IMR-90 (cell line): Measurements from ENCODE around the gene TMEM106A. TPM values are rescaled to one million over a fixed set of nuclear protein-coding genes. Genes with fewer than 3 reads are reported as not detected.

ENCODE experiments used
- ATAC-seq: fragments of 200-7000 bp; cut with Tn5 transposase; 2 replicates; pipeline ENCODE4 v1.9.1; 2020; ENCODE audit warnings: low read depth, mild to moderate bottlenecking, moderate library complexity
- BruUV-seq: library from RNA; stranded (reverse); fragments of 400-500 nt; replicated peaks from 2 replicates; lab custom pipeline; 2021; lab: Mats Ljungman, UMichigan
- CTCF ChIA-PET: fragments of 300-600 bp; formaldehyde crosslinking; extraction: SDS; loops from one replicate; lab custom pipeline; 2021; ENCODE audit warnings: antibody characterized with exemption; lab: Yijun Ruan, JAX
- POLR2A ChIA-PET: fragments of 300-600 bp; sonication (Branson Sonifier 250); formaldehyde crosslinking; loops from one replicate; lab custom pipeline; 2022; ENCODE audit warnings: antibody characterized with exemption; ENCODE audit not compliant: unreplicated experiment; lab: Charles Lee
- DNase-seq: peaks from one replicate; pipeline ENCODE4 v3.0.0; 2013
- H2AFZ ChIP-seq: replicated peaks from 2 replicates; pipeline ENCODE3; 2013; ENCODE audit warnings: low read length, mild to moderate bottlenecking; ENCODE audit not compliant: poor library complexity
- H2AK5ac ChIP-seq: 2 replicates; pipeline ENCODE4 v1.6.1; 2013; ENCODE audit warnings: low read depth, low read length, inconsistent platforms
- H2AK9ac ChIP-seq: replicated peaks from 2 replicates; pipeline ENCODE3; 2013; ENCODE audit warnings: mild to moderate bottlenecking, low read depth, low read length, moderate library complexity; ENCODE audit not compliant: poor library complexity
- H2BK120ac ChIP-seq: 2 replicates; pipeline ENCODE4 v1.6.1; 2013; ENCODE audit warnings: low read depth, low read length, inconsistent platforms
- H2BK15ac ChIP-seq: 3 replicates; pipeline ENCODE4 v1.6.1; 2013; ENCODE audit warnings: low read depth, low read length, inconsistent platforms
- H2BK20ac ChIP-seq: 2 replicates; pipeline ENCODE4 v1.6.1; 2013; ENCODE audit warnings: low read depth, mild to moderate bottlenecking, inconsistent platforms, low read length, moderate library complexity
- H2BK5ac ChIP-seq: 2 replicates; pipeline ENCODE4 v1.6.1; 2013; ENCODE audit warnings: mild to moderate bottlenecking, low read depth, low read length, inconsistent platforms; ENCODE audit not compliant: poor library complexity, severe bottlenecking
- H3K14ac ChIP-seq: replicated peaks from 2 replicates; pipeline ENCODE4 v1.6.1; 2013; ENCODE audit warnings: low read depth, low read length, inconsistent platforms
- H3K18ac ChIP-seq: 2 replicates; pipeline ENCODE4 v1.6.1; 2013; ENCODE audit warnings: low read depth, low read length, control low read depth
- H3K23ac ChIP-seq: 2 replicates; pipeline ENCODE4 v1.6.1; 2013; ENCODE audit warnings: low read depth, low read length, inconsistent platforms
- H3K27ac ChIP-seq: 2 replicates; pipeline ENCODE4 v1.5.1; 2013; ENCODE audit warnings: mild to moderate bottlenecking, control low read depth, low read length; ENCODE audit not compliant: insufficient read depth
- H3K27me3 ChIP-seq: 2 replicates; pipeline ENCODE4 v1.6.1; 2013; ENCODE audit warnings: low read length; ENCODE audit not compliant: control insufficient read depth, insufficient read depth
- H3K36me3 ChIP-seq: 2 replicates; pipeline ENCODE4 v1.6.1; 2013; ENCODE audit warnings: low read length, mixed read lengths; ENCODE audit not compliant: control insufficient read depth, insufficient read depth
- H3K4ac ChIP-seq: 2 replicates; pipeline ENCODE4 v1.6.1; 2013; ENCODE audit warnings: low read depth, low read length, inconsistent platforms
- H3K4me1 ChIP-seq: 2 replicates; pipeline ENCODE4 v1.6.1; 2013; ENCODE audit warnings: low read length, mixed read lengths; ENCODE audit not compliant: control insufficient read depth, insufficient read depth
- H3K4me2 ChIP-seq: 2 replicates; pipeline ENCODE4 v1.6.1; 2013; ENCODE audit warnings: low read depth, mild to moderate bottlenecking, control low read depth, low read length, moderate library complexity
- H3K4me3 ChIP-seq: 2 replicates; pipeline ENCODE4 v1.5.1; 2013; ENCODE audit warnings: low read depth, mild to moderate bottlenecking, control low read depth, low read length, moderate library complexity; ENCODE audit not compliant: insufficient read depth
- H3K56ac ChIP-seq: 2 replicates; pipeline ENCODE4 v1.6.1; 2013; ENCODE audit warnings: low read length, inconsistent platforms; ENCODE audit not compliant: insufficient read depth; ENCODE audit errors: extremely low read depth
- H3K79me1 ChIP-seq, 2 experiments: 2 replicates each; pipeline ENCODE4 v1.6.1; 2013; ENCODE audit warnings: low read length in 2 of 2, inconsistent platforms in 1 of 2, low read depth in 1 of 2
- H3K9ac ChIP-seq: 2 replicates; pipeline ENCODE4 v1.6.1; 2013; ENCODE audit warnings: low read depth, low read length, control low read depth
- H3K9me1 ChIP-seq: 2 replicates; pipeline ENCODE4 v1.6.1; 2013; ENCODE audit warnings: low read length, inconsistent platforms; ENCODE audit not compliant: insufficient read depth
- H3K9me3 ChIP-seq: 2 replicates; pipeline ENCODE4 v1.6.1; 2013; ENCODE audit warnings: low read length; ENCODE audit not compliant: control insufficient read depth, insufficient read depth
- H4K20me1 ChIP-seq: 2 replicates; pipeline ENCODE4 v1.6.1; 2013; ENCODE audit warnings: low read length, inconsistent platforms; ENCODE audit not compliant: insufficient read depth
- H4K5ac ChIP-seq: 2 replicates; pipeline ENCODE4 v1.6.1; 2013; ENCODE audit warnings: mild to moderate bottlenecking, low read depth, low read length, control low read depth
- H4K8ac ChIP-seq, 2 experiments: 2 replicates each; pipeline ENCODE4 v1.6.1; 2013; ENCODE audit warnings: low read depth in 2 of 2, low read length in 2 of 2, control low read depth in 1 of 2, inconsistent platforms in 1 of 2
- H4K91ac ChIP-seq: 2 replicates; pipeline ENCODE4 v1.6.1; 2013; ENCODE audit warnings: low read depth, low read length, inconsistent platforms; ENCODE audit not compliant: insufficient read depth
- BHLHE40 ChIP-seq: fragments of 150-350 bp; IDR thresholded peaks from 2 replicates; pipeline ENCODE4 v1.6.1; 2016; ENCODE audit warnings: mild to moderate bottlenecking, low read depth, low read length
- CEBPB ChIP-seq: IDR thresholded peaks from 2 replicates; pipeline ENCODE4 v1.6.1; 2012; ENCODE audit warnings: low read depth, low read length, improper control_type of control experiment
- CHD1 ChIP-seq: IDR thresholded peaks from 2 replicates; pipeline ENCODE4 v1.6.1; 2012; ENCODE audit warnings: low read depth, low read length, improper control_type of control experiment
- CTCF ChIP-seq: conservative IDR thresholded peaks from 2 replicates; pipeline ENCODE4 v1.5.1; 2012; ENCODE audit warnings: mild to moderate bottlenecking, low read depth, low read length, improper control_type of control experiment
- ELK1 ChIP-seq: fragments of 150-350 bp; IDR thresholded peaks from 2 replicates; pipeline ENCODE4 v1.6.1; 2016; ENCODE audit warnings: low read depth, mild to moderate bottlenecking, low read length, moderate library complexity, borderline replicate concordance
- FOS ChIP-seq: fragments of 150-350 bp; IDR thresholded peaks from 2 replicates; pipeline ENCODE4 v1.6.1; 2016; ENCODE audit warnings: low read depth, low read length
- MXI1 ChIP-seq: IDR thresholded peaks from 2 replicates; pipeline ENCODE4 v1.6.1; 2012; ENCODE audit warnings: low read depth, mild to moderate bottlenecking, low read length, moderate library complexity, borderline replicate concordance
- POLR2A ChIP-seq: IDR thresholded peaks from 2 replicates; pipeline ENCODE4 v1.6.1; 2012; ENCODE audit warnings: mild to moderate bottlenecking, low read depth, low read length
- RAD21 ChIP-seq: IDR thresholded peaks from 2 replicates; pipeline ENCODE4 v1.6.1; 2012; ENCODE audit warnings: low read length, improper control_type of control experiment
- RCOR1 ChIP-seq: IDR thresholded peaks from 2 replicates; pipeline ENCODE4 v1.6.1; 2012; ENCODE audit warnings: mild to moderate bottlenecking, low read length, improper control_type of control experiment; ENCODE audit not compliant: insufficient replicate concordance
- RFX5 ChIP-seq: IDR thresholded peaks from 2 replicates; pipeline ENCODE4 v1.8.0; 2012; ENCODE audit warnings: low read depth, mild to moderate bottlenecking, low read length, moderate library complexity
- SMC3 ChIP-seq: fragments of 150-350 bp; IDR thresholded peaks from 2 replicates; pipeline ENCODE4 v1.6.1; 2016; ENCODE audit warnings: low read depth, mild to moderate bottlenecking, antibody characterized with exemption, low read length, moderate library complexity
- USF2 ChIP-seq: fragments of 150-350 bp; IDR thresholded peaks from 2 replicates; pipeline ENCODE4 v1.6.1; 2017; ENCODE audit warnings: mild to moderate bottlenecking, antibody characterized with exemption, low read length, low read depth
- WGBS, 2 experiments: methylation state at CpG; one replicate each; pipeline versions ENCODE4 v1.1.5 to v1.1.7; 2013; ENCODE audit warnings: missing lambda C conversion rate in 2 of 2; ENCODE audit not compliant: insufficient read length in 1 of 2; ENCODE audit errors: extremely low coverage in 2 of 2; 5-methylcytosine and 5-hydroxymethylcytosine counted together
- dilution Hi-C: fragments of 300-500 bp; cut with HindIII; formaldehyde crosslinking; loops from one replicate; pipeline ENCODE4 v1.14.3; 2018; ENCODE audit warnings: low sequenced_read_pairs; ENCODE audit not compliant: unreplicated experiment
- in situ Hi-C: fragments of 300-500 bp; cut with MboI; formaldehyde crosslinking; loops from 3 replicates; pipeline ENCODE4 v1.14.3; 2019; ENCODE audit warnings: low sequenced_read_pairs, inconsistent platforms, mixed read lengths
- intact Hi-C: fragments of 100-400 bp; cut with micrococcal nuclease; formaldehyde crosslinking; loops from 2 replicates; pipeline ENCODE4 v1.10.0; 2022
- polyA plus RNA-seq, 3 experiments: library from polyadenylated mRNA; depleted of rRNA; stranded (reverse); fragments of >200 nt; gene quantifications; 2 replicates each; pipeline ENCODE4 v1.2.3, GENCODE V29; 2012; ENCODE audit warnings: low replicate concordance in 1 of 3
- total RNA-seq: library from RNA; depleted of rRNA; stranded (reverse); fragments of >200 nt; gene quantifications from 2 replicates; pipeline ENCODE4 v1.2.3, GENCODE V29; 2012

Gene TMEM106A
- total and polyA plus RNA-seq, 2 of the 4 experiments (the other 2 are of a cell fraction) = 2.2 to 7.5 TPM

- no peaks in the 10 kb centered on the region for H3K27me3 ChIP-seq
- dilution Hi-C loops = no loop called here
- no TSS peak for BruUV-seq
- H3K4me2 ChIP-seq = no peak overlapping the region
- ChIA-PET CTCF (no interaction called here), POLR2A (no interaction called here)
- H3K4ac ChIP-seq = no peak overlapping the region
- H3K14ac ChIP-seq = no peak overlapping the region
- DNase-seq (no peak), ATAC-seq (no peak)
- H3K9ac ChIP-seq = no peak overlapping the region
- TF ChIP-seq CHD1 (no peak), RCOR1 (no peak), BHLHE40 (no peak), ELK1 (no peak), SMC3 (no peak), POLR2A (no peak), USF2 (no peak), FOS (no peak), RFX5 (no peak), RAD21 (no peak), CTCF (no peak), MXI1 (no peak), CEBPB (no peak)
- H3K36me3 ChIP-seq = peaks cover 37% of the 10 kb centered on the region
- H4K20me1 ChIP-seq = no peaks in the 10 kb centered on the region
- no peak overlapping the region for H3K18ac ChIP-seq
- WGBS, 2 experiments = 100% methylated on average over 2 of the region's 4 CpGs; no CpG with 5 or more reads in 1 of the 2 experiments
- H3K79me1 ChIP-seq = peaks cover 18 to 41% of the 10 kb centered on the region in 2 experiments
- in situ Hi-C loops = loop anchor here (25.0 kb wide), 1 partner anchor 95 kb away; no protein-coding TSS in a partner anchor
- peaks cover 26% of the 10 kb centered on the region for H3K9me1 ChIP-seq
- no peak overlapping the region for H4K8ac ChIP-seq
- intact Hi-C loops = loop anchor here (10.0 kb wide), 1 partner anchor 298 kb away; no protein-coding TSS in a partner anchor
- H2AK9ac ChIP-seq = no peak overlapping the region
- no peak overlapping the region for H2BK20ac ChIP-seq
- H3K27ac ChIP-seq = no peak overlapping the region
- no peak overlapping the region for H4K91ac ChIP-seq
- no peak overlapping the region for H2AFZ ChIP-seq
- no peak overlapping the region for H3K56ac ChIP-seq
- no peak overlapping the region for H2BK120ac ChIP-seq
- no peak overlapping the region for H2AK5ac ChIP-seq
- peaks cover 13% of the 10 kb centered on the region for H3K4me1 ChIP-seq
- no peak overlapping the region for H3K4me3 ChIP-seq
- no peak overlapping the region for H2BK15ac ChIP-seq
- no peaks in the 10 kb centered on the region for H3K9me3 ChIP-seq
- no peak overlapping the region; the same call in 1 of the 2 replicates for H3K23ac ChIP-seq
- no peak overlapping the region for H4K5ac ChIP-seq
- H2BK5ac ChIP-seq = no peak overlapping the region
Observed at GRCh38 chr17:43216762-43217613, 5.3 kb downstream of the TMEM106A start.
